ENCODE measurements around the gene SPTSSA.
"Not testable (repeated sequence)": the region's sequence is repeated elsewhere in the genome, so short reads cannot be mapped to it uniquely, and the experiment has no call there.

Gene SPTSSA

GRCh38 chr14:34462132-34462893, at the start of gene SPTSSA:
Gene SPTSSA, minus strand, starts transcription at chr14:34462240. Its CDS starts 33 bp downstream, at chr14:34462207.
- DNase-seq: peak; percentile 94

- no peak for DNase-seq
Observed at GRCh38 chr14:34507884-34508283, 45.8 kb upstream of the SPTSSA start.

GRCh38 chr14:34507459-34507858, 45.4 kb upstream of the SPTSSA start:
- no peak for DNase-seq

GRCh38 chr14:34505124-34505491, 43.1 kb upstream of the SPTSSA start:
- DNase-seq: not testable (repeated sequence)

- not testable (repeated sequence) for DNase-seq
Observed at GRCh38 chr14:34504027-34504426, 42.0 kb upstream of the SPTSSA start.

- no peak for DNase-seq
Observed at GRCh38 chr14:34502545-34503225, 40.6 kb upstream of the SPTSSA start.

- no peak for DNase-seq
Observed at GRCh38 chr14:34502001-34502400, 40.0 kb upstream of the SPTSSA start.

GRCh38 chr14:34501004-34501580, 39.1 kb upstream of the SPTSSA start:
- no peak for DNase-seq

GRCh38 chr14:34498684-34499412, 36.8 kb upstream of the SPTSSA start:
- peak; percentile 30 for DNase-seq

GRCh38 chr14:34496679-34497513, 34.9 kb upstream of the SPTSSA start:
- peak; percentile 55 for DNase-seq

GRCh38 chr14:34496007-34496678, 34.1 kb upstream of the SPTSSA start:
- no peak for DNase-seq

GRCh38 chr14:34489324-34489723, 27.3 kb upstream of the SPTSSA start:
- no peak for DNase-seq

- no peak for DNase-seq
Observed at GRCh38 chr14:34488528-34488927, 26.5 kb upstream of the SPTSSA start.

- DNase-seq: no peak
Observed at GRCh38 chr14:34484726-34485125, 22.7 kb upstream of the SPTSSA start.

- DNase-seq: no peak
Observed at GRCh38 chr14:34482463-34482862, 20.4 kb upstream of the SPTSSA start.

GRCh38 chr14:34479694-34480093, 17.7 kb upstream of the SPTSSA start:
- DNase-seq: no peak

GRCh38 chr14:34478261-34478660, 16.2 kb upstream of the SPTSSA start:
- no peak for DNase-seq

GRCh38 chr14:34476036-34476435, 14.0 kb upstream of the SPTSSA start:
- not testable (repeated sequence) for DNase-seq

- no peak for DNase-seq
Observed at GRCh38 chr14:34475163-34475562, 13.1 kb upstream of the SPTSSA start.

GRCh38 chr14:34474187-34474679, 12.2 kb upstream of the SPTSSA start:
- no peak for DNase-seq

GRCh38 chr14:34472706-34473279, 10.8 kb upstream of the SPTSSA start:
- DNase-seq: no peak

All from inflammatory macrophage treated with lipopolysaccharide for 4 hours (primary cell).